H1 (cell line): ENCODE data around the gene DENND1A. TPM values are rescaled to one million over a fixed set of nuclear protein-coding genes. Genes with fewer than 3 reads are reported as not detected.

ENCODE experiments used
- CTCF ChIA-PET: fragments of 300-600 bp; sonication (Branson Sonifier 250); formaldehyde crosslinking; loops from one replicate; lab custom pipeline; 2021; ENCODE audit not compliant: partially characterized antibody; lab: Charles Lee
- POLR2A ChIA-PET: fragments of 300-600 bp; sonication (Branson Sonifier 250); formaldehyde crosslinking; loops from one replicate; lab custom pipeline; 2021; ENCODE audit warnings: inconsistent platforms; ENCODE audit not compliant: partially characterized antibody; lab: Charles Lee
- DNase-seq, 2 experiments: peaks; one replicate each; pipeline versions ENCODE4 v3.0.0 to v3.0.0-alpha.2; 2010 to 2022; ENCODE audit warnings: low spot score in 2 of 2, low read depth in 1 of 2, mixed read lengths in 1 of 2
- FAIRE-seq: peaks from 2 replicates; lab custom pipeline; 2011; peaks lifted over from hg19 to GRCh38; lab: Jason Lieb, UNC
- H2AFZ ChIP-seq: 2 replicates; pipeline ENCODE4 v1.8.1; 2012; ENCODE audit warnings: low read length, inconsistent platforms
- H2AK5ac ChIP-seq: 2 replicates; pipeline ENCODE4 v1.6.1; 2013; ENCODE audit warnings: low read depth, low read length
- H2BK120ac ChIP-seq: replicated peaks from 2 replicates; pipeline ENCODE3; 2013; ENCODE audit warnings: low read depth, low read length, inconsistent platforms
- H2BK12ac ChIP-seq: 2 replicates; pipeline ENCODE4 v1.6.1; 2013; ENCODE audit warnings: low read depth, low read length
- H2BK15ac ChIP-seq: 2 replicates; pipeline ENCODE4 v1.6.1; 2013; ENCODE audit warnings: low read length
- H2BK20ac ChIP-seq: 2 replicates; pipeline ENCODE4 v1.6.1; 2013; ENCODE audit warnings: low read length
- H2BK5ac ChIP-seq: 2 replicates; pipeline ENCODE4 v1.6.1; 2013; ENCODE audit warnings: low read depth, low read length
- H3K14ac ChIP-seq: 2 replicates; pipeline ENCODE4 v1.6.1; 2013; ENCODE audit warnings: inconsistent platforms; ENCODE audit not compliant: insufficient read length
- H3K18ac ChIP-seq: 2 replicates; pipeline ENCODE4 v1.6.1; 2013; ENCODE audit warnings: low read length; ENCODE audit errors: extremely low read depth
- H3K23ac ChIP-seq: 2 replicates; pipeline ENCODE4 v1.6.1; 2013; ENCODE audit warnings: inconsistent platforms; ENCODE audit not compliant: insufficient read length
- H3K23me2 ChIP-seq: 2 replicates; pipeline ENCODE4 v1.6.1; 2013; ENCODE audit warnings: low read depth, low read length
- H3K27ac ChIP-seq: 2 replicates; pipeline ENCODE4 v1.6.1; 2011; ENCODE audit warnings: low read depth, low read length, inconsistent platforms
- H3K27me3 ChIP-seq, 4 experiments: replicated peaks in 1 of 4; 1 replicate in 1 of 4; 2 replicates in 3 of 4; pipeline versions ENCODE4 v1.6.1 to v1.8.1; 2011 to 2013; ENCODE audit warnings: low read length in 3 of 4, mild to moderate bottlenecking in 3 of 4, inconsistent platforms in 2 of 4, mixed read lengths in 2 of 4, moderate library complexity in 1 of 4; ENCODE audit not compliant: control insufficient read depth in 3 of 4, insufficient read depth in 3 of 4; ENCODE audit errors: extremely low read depth in 1 of 4
- H3K36me3 ChIP-seq, 4 experiments: 2 replicates each; pipeline versions ENCODE4 v1.6.1 to v1.8.1; 2011 to 2013; ENCODE audit warnings: mild to moderate bottlenecking in 4 of 4, low read length in 3 of 4, moderate library complexity in 2 of 4, control low read depth in 1 of 4, inconsistent platforms in 1 of 4; ENCODE audit not compliant: insufficient read depth in 4 of 4, control insufficient read depth in 2 of 4
- H3K4ac ChIP-seq: replicated peaks from 2 replicates; pipeline ENCODE3; 2013; ENCODE audit warnings: low read length, low read depth, mixed read lengths, inconsistent platforms; ENCODE audit not compliant: insufficient read length
- H3K4me1 ChIP-seq, 4 experiments: replicated peaks in 1 of 4; 1 replicate in 1 of 4; 2 replicates in 3 of 4; pipeline versions ENCODE4 v1.6.1 to v1.8.1; 2011 to 2013; ENCODE audit warnings: low read length in 3 of 4, inconsistent platforms in 2 of 4, mixed read lengths in 1 of 4; ENCODE audit not compliant: insufficient read depth in 4 of 4, control insufficient read depth in 3 of 4
- H3K4me2 ChIP-seq, 2 experiments: 2 replicates each; pipeline versions ENCODE4 v1.6.1 to v1.8.1; 2011 to 2013; ENCODE audit warnings: low read depth in 2 of 2, low read length in 2 of 2, control low read depth in 1 of 2, inconsistent platforms in 1 of 2, mild to moderate bottlenecking in 1 of 2; ENCODE audit not compliant: insufficient read depth in 1 of 2
- H3K4me3 ChIP-seq, 4 experiments: fragments of 200-600, 300-600 bp in 1 of 4; sonication (generic), shearing (Covaris generic), sonication (Bioruptor Twin) in 1 of 4; 2 replicates each; pipeline versions ENCODE4 v1.5.1 to v1.8.1; 2011 to 2016; ENCODE audit warnings: low read length in 4 of 4, low read depth in 3 of 4, control low read depth in 2 of 4, inconsistent platforms in 2 of 4, mild to moderate bottlenecking in 2 of 4, mixed read lengths in 1 of 4, moderate library complexity in 1 of 4; ENCODE audit not compliant: insufficient read depth in 2 of 4; ENCODE audit errors: extremely low read depth in 1 of 4
- H3K56ac ChIP-seq: replicated peaks from 2 replicates; pipeline ENCODE3; 2013; ENCODE audit warnings: low read depth, mild to moderate bottlenecking, mixed read lengths, low read length, inconsistent platforms; ENCODE audit not compliant: insufficient read length
- H3K79me1 ChIP-seq: 2 replicates; pipeline ENCODE4 v1.6.1; 2013; ENCODE audit warnings: low read depth, low read length, control low read depth
- H3K79me2 ChIP-seq, 2 experiments: 2 replicates each; pipeline versions ENCODE4 v1.6.1 to v1.8.1; 2012 to 2013; ENCODE audit warnings: low read length in 2 of 2, mild to moderate bottlenecking in 2 of 2, inconsistent platforms in 1 of 2; ENCODE audit not compliant: insufficient read depth in 2 of 2, control insufficient read depth in 1 of 2
- H3K9ac ChIP-seq, 4 experiments: replicated peaks in 1 of 4; 1 replicate in 1 of 4; 2 replicates in 3 of 4; pipeline versions ENCODE4 v1.6.1 to v1.8.1; 2011 to 2013; ENCODE audit warnings: low read depth in 3 of 4, low read length in 3 of 4, control low read depth in 2 of 4, mild to moderate bottlenecking in 2 of 4, moderate library complexity in 2 of 4, inconsistent platforms in 1 of 4; ENCODE audit errors: extremely low read depth in 1 of 4
- H3K9me3 ChIP-seq, 2 experiments: 2 replicates each; pipeline versions ENCODE4 v1.6.1 to v1.8.1; 2012 to 2013; ENCODE audit warnings: mild to moderate bottlenecking in 2 of 2, moderate library complexity in 2 of 2, control low read depth in 1 of 2, inconsistent platforms in 1 of 2, low read depth in 1 of 2, low read length in 1 of 2, mixed read lengths in 1 of 2; ENCODE audit not compliant: insufficient read depth in 2 of 2
- H4K20me1 ChIP-seq, 2 experiments: replicated peaks in 1 of 2; 2 replicates each; pipeline versions ENCODE3 to v1.8.1; 2011 to 2013; ENCODE audit warnings: inconsistent platforms in 2 of 2, low read length in 2 of 2, mild to moderate bottlenecking in 1 of 2; ENCODE audit not compliant: insufficient read depth in 2 of 2, control insufficient read depth in 1 of 2
- H4K5ac ChIP-seq: 2 replicates; pipeline ENCODE4 v1.6.1; 2013; ENCODE audit warnings: low read length, low read depth, mixed read lengths, inconsistent platforms; ENCODE audit not compliant: insufficient read length
- H4K8ac ChIP-seq: 2 replicates; pipeline ENCODE4 v1.8.0; 2013; ENCODE audit warnings: mild to moderate bottlenecking, moderate library complexity, low read length, inconsistent platforms; ENCODE audit not compliant: insufficient read depth; ENCODE audit errors: extremely low read depth
- H4K91ac ChIP-seq: replicated peaks from 2 replicates; pipeline ENCODE3; 2013; ENCODE audit warnings: low read length, mixed read lengths, inconsistent platforms; ENCODE audit not compliant: insufficient read length
- CBX5 ChIP-seq: fragments of 300-800, 300-1000 bp; sonication (generic); IDR thresholded peaks from 2 replicates; pipeline ENCODE4 v1.7.1; 2016; ENCODE audit warnings: antibody characterized with exemption, low read length, low read depth
- CBX8 ChIP-seq: fragments of 300-800, 300-1000 bp; sonication (generic); IDR thresholded peaks from 2 replicates; pipeline ENCODE4 v1.7.1; 2016; ENCODE audit warnings: low read depth, low read length, borderline replicate concordance
- CHD1 ChIP-seq: IDR thresholded peaks from 2 replicates; pipeline ENCODE4 v1.6.1; 2012; ENCODE audit warnings: low read depth, low read length, improper control_type of control experiment
- HDAC2 ChIP-seq, 2 experiments: fragments of 300-600 bp in 1 of 2; sonication (generic) in 1 of 2; IDR thresholded peaks; 2 replicates each; pipeline ENCODE4 v1.6.1; 2011 to 2012; ENCODE audit warnings: low read depth in 2 of 2, low read length in 2 of 2, mild to moderate bottlenecking in 2 of 2, moderate library complexity in 2 of 2, borderline replicate concordance in 1 of 2, inconsistent platforms in 1 of 2
- MAFK ChIP-seq: IDR thresholded peaks from 2 replicates; pipeline ENCODE4 v1.6.1; 2012; ENCODE audit warnings: low read depth, mild to moderate bottlenecking, improper control_type of control experiment, low read length
- SUZ12 ChIP-seq: fragments of 200-600 bp; sonication (generic); IDR thresholded peaks from 2 replicates; pipeline ENCODE4 v1.6.1; 2012; ENCODE audit warnings: mild to moderate bottlenecking, inconsistent platforms, low read length, moderate library complexity, mixed read lengths
- TEAD4 ChIP-seq: IDR thresholded peaks from 2 replicates; pipeline ENCODE4 v1.6.1; 2012; ENCODE audit warnings: low read depth, low read length, inconsistent platforms, mixed read lengths
- WGBS, 2 experiments: shearing (Covaris generic) in 1 of 2; methylation state at CpG; one replicate each; pipeline versions ENCODE4 v1.1.6 to v1.1.7; 2013 to 2015; ENCODE audit warnings: low lambda C conversion rate in 2 of 2, mixed read lengths in 2 of 2, inconsistent platforms in 1 of 2, low coverage in 1 of 2, missing lambda C conversion rate in 1 of 2; ENCODE audit not compliant: insufficient replicate concordance in 2 of 2, insufficient coverage in 1 of 2, insufficient read length in 1 of 2; ENCODE audit errors: extremely low coverage in 1 of 2, missing lambda C conversion rate in 1 of 2; 5-methylcytosine and 5-hydroxymethylcytosine counted together
- polyA plus RNA-seq, 7 experiments: library from polyadenylated mRNA; depleted of rRNA in 3 of 7; stranded (reverse) in 5 of 7; unstranded in 2 of 7; fragments of >200 nt in 5 of 7; fragments of 200-250 nt in 2 of 7; gene quantifications; 1 replicate in 5 of 7; 2 replicates in 1 of 7; 4 replicates in 1 of 7; pipeline versions ENCODE4 v1.2.1 to v1.2.3, GENCODE V29; 2011 to 2013; ENCODE audit warnings: missing spikeins in 2 of 7, mixed read lengths in 2 of 7
- total RNA-seq: library from RNA; stranded (reverse); fragmentation: NEBNext Ultra II Directional; extraction: Animal tissue kit (Norgen Biotek cat#: 25700); gene quantifications from 2 replicates; pipeline ENCODE4 v1.2.1, GENCODE V29; 2021
- TF ChIP-seq, protein P1 (sequence below): IDR thresholded peaks from 2 replicates; pipeline ENCODE4 v1.6.1; 2012; ENCODE audit warnings: inconsistent platforms
- TF ChIP-seq, protein P2 (sequence below): IDR thresholded peaks from 2 replicates; pipeline ENCODE4 v1.6.1; 2012; ENCODE audit warnings: inconsistent platforms
- TF ChIP-seq, protein P3 (sequence below): IDR thresholded peaks from 2 replicates; pipeline ENCODE4 v1.6.1; 2011; ENCODE audit warnings: low read depth, mild to moderate bottlenecking, low read length; ENCODE audit not compliant: insufficient read depth

The DENND1A gene
- total and polyA plus RNA-seq, 2 of the 8 experiments (the other 6 are each of a cell fraction or from before 2014, with no cell fraction given), result 24.1 to 26.4 TPM

DNA sequence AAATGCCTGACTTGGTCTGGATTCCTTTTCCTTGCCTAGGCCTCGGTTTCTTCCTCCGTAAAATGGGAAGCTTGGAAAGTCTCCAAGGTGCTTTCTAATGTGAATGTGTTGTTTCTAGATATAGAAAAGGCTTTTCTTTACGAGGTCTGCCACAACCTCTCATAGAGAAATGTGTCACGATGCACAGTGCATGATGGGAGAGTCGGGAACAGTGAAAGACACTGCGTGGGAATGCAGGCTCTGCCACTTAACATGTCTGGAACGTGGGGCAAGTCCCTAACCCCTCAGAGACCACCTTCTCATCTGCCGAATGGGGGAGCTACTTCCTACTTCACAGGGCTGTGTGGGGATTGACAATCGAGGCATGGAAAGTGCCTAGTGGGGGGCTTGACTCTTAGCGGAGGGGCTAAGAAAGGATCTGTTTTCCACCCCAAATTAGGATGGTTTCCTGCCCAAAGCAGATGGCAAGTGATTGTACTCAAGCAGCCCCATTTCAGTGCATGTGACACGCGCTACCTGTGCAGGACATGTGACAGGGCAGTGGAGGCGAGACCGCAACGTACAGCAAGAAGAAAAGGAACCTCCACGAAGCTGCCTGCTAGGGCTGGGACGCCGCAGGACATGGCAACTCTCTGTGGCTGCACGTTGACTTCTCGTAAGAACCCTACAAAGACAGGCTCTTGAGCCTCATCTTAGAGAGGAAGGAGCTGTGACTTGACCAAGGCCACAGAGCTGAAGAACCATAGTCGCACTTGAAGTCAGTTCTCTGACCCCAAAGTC is 458.7 kb downstream of the DENND1A start:
- Histone ChIP-seq H2BK5ac (no peak overlapping the region; the same call in 1 of the 2 replicates), H3K4me1 (peaks cover 0 to 4% (median 1%) of the 10 kb centered on the region in 4 experiments; a peak in 3 of 7 replicates), H3K9ac (no peak overlapping the region), H3K4me2 (no peak overlapping the region), H3K23ac (no peak overlapping the region), H3K14ac (no peak overlapping the region), H2BK15ac (no peak overlapping the region), H3K4ac (no peak overlapping the region), H2BK12ac (0 out of 2 replicates have a peak overlapping the region, but pooled peaks have one; percentile 30), H2BK20ac (no peak overlapping the region), H3K4me3 (no peak overlapping the region), H2BK120ac (no peak overlapping the region), H3K79me1 (no peaks in the 10 kb centered on the region), H4K5ac (no peak overlapping the region), H3K9me3 (no peaks in the 10 kb centered on the region), H3K27me3 (no peaks in the 10 kb centered on the region), H3K79me2 (no peaks in the 10 kb centered on the region), H3K23me2 (no peaks in the 10 kb centered on the region), H3K18ac (no peak overlapping the region), H3K27ac (no peak overlapping the region), H4K8ac (no peak overlapping the region), H4K20me1 (no peaks in the 10 kb centered on the region), H2AK5ac (no peak overlapping the region), H4K91ac (no peak overlapping the region), H3K36me3 (no peaks in the 10 kb centered on the region), H2AFZ (no peak overlapping the region), H3K56ac (no peak overlapping the region)
- FAIRE-seq (no peak), DNase-seq (no peak)
- POLR2A ChIA-PET, result interaction anchor here (0.8 to 1.8 kb wide), 3 partner anchors 8 to 18 kb away, joined by 3 to 4 read pairs (median 3); no protein-coding TSS in a partner anchor
- CTCF ChIA-PET, result interaction anchor here (0.8 to 1.9 kb wide), 7 partner anchors 9 to 69 kb away, joined by 3 to 5 read pairs (median 3); no protein-coding TSS in a partner anchor
- 86% methylated on average over 21 of the region's 21 CpGs; no CpG with 5 or more reads in 1 of the 2 experiments for WGBS, 2 experiments
- no peak for TF ChIP-seq CBX5
- TF ChIP-seq, protein P1, sequence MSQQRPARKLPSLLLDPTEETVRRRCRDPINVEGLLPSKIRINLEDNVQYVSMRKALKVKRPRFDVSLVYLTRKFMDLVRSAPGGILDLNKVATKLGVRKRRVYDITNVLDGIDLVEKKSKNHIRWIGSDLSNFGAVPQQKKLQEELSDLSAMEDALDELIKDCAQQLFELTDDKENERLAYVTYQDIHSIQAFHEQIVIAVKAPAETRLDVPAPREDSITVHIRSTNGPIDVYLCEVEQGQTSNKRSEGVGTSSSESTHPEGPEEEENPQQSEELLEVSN, result no peak
- TF ChIP-seq, protein P2, sequence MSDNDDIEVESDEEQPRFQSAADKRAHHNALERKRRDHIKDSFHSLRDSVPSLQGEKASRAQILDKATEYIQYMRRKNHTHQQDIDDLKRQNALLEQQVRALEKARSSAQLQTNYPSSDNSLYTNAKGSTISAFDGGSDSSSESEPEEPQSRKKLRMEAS, result no peak
- TF ChIP-seq CBX8, result no peak
- TF ChIP-seq HDAC2 (IDR thresholded peaks at IDR 0.05; ENCODE audit: borderline replicate concordance in 1 of 2, low read depth in 2 of 2, low read length in 2 of 2), result no peak
- TF ChIP-seq MAFK, result no peak
- TF ChIP-seq SUZ12, result no peak
- TF ChIP-seq CHD1, result no peak
- no peak for TF ChIP-seq TEAD4
- TF ChIP-seq, protein P3, sequence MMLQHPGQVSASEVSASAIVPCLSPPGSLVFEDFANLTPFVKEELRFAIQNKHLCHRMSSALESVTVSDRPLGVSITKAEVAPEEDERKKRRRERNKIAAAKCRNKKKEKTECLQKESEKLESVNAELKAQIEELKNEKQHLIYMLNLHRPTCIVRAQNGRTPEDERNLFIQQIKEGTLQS, result no peak
